H1 (cell line): ENCODE measurements around the gene KSR2. TPM values are rescaled to one million over a fixed set of nuclear protein-coding genes. Genes with fewer than 3 reads are reported as not detected.

ENCODE experiments used
- CTCF ChIA-PET: fragments of 300-600 bp; sonication (Branson Sonifier 250); formaldehyde crosslinking; loops from one replicate; lab custom pipeline; 2021; ENCODE audit not compliant: partially characterized antibody; lab: Charles Lee
- POLR2A ChIA-PET: fragments of 300-600 bp; sonication (Branson Sonifier 250); formaldehyde crosslinking; loops from one replicate; lab custom pipeline; 2021; ENCODE audit warnings: inconsistent platforms; ENCODE audit not compliant: partially characterized antibody; lab: Charles Lee
- DNase-seq, 2 experiments: peaks; one replicate each; pipeline versions ENCODE4 v3.0.0 to v3.0.0-alpha.2; 2010 to 2022; ENCODE audit warnings: low spot score in 2 of 2, low read depth in 1 of 2, mixed read lengths in 1 of 2
- FAIRE-seq: peaks from 2 replicates; lab custom pipeline; 2011; peaks lifted over from hg19 to GRCh38; lab: Jason Lieb, UNC
- H2AFZ ChIP-seq: 2 replicates; pipeline ENCODE4 v1.8.1; 2012; ENCODE audit warnings: low read length, inconsistent platforms
- H2AK5ac ChIP-seq: 2 replicates; pipeline ENCODE4 v1.6.1; 2013; ENCODE audit warnings: low read depth, low read length
- H2BK120ac ChIP-seq: replicated peaks from 2 replicates; pipeline ENCODE3; 2013; ENCODE audit warnings: low read depth, low read length, inconsistent platforms
- H2BK12ac ChIP-seq: 2 replicates; pipeline ENCODE4 v1.6.1; 2013; ENCODE audit warnings: low read depth, low read length
- H2BK15ac ChIP-seq: 2 replicates; pipeline ENCODE4 v1.6.1; 2013; ENCODE audit warnings: low read length
- H2BK20ac ChIP-seq: 2 replicates; pipeline ENCODE4 v1.6.1; 2013; ENCODE audit warnings: low read length
- H2BK5ac ChIP-seq: 2 replicates; pipeline ENCODE4 v1.6.1; 2013; ENCODE audit warnings: low read depth, low read length
- H3K14ac ChIP-seq: 2 replicates; pipeline ENCODE4 v1.6.1; 2013; ENCODE audit warnings: inconsistent platforms; ENCODE audit not compliant: insufficient read length
- H3K18ac ChIP-seq: 2 replicates; pipeline ENCODE4 v1.6.1; 2013; ENCODE audit warnings: low read length; ENCODE audit errors: extremely low read depth
- H3K23ac ChIP-seq: 2 replicates; pipeline ENCODE4 v1.6.1; 2013; ENCODE audit warnings: inconsistent platforms; ENCODE audit not compliant: insufficient read length
- H3K23me2 ChIP-seq: 2 replicates; pipeline ENCODE4 v1.6.1; 2013; ENCODE audit warnings: low read depth, low read length
- H3K27ac ChIP-seq: 2 replicates; pipeline ENCODE4 v1.6.1; 2011; ENCODE audit warnings: low read depth, low read length, inconsistent platforms
- H3K27me3 ChIP-seq, 4 experiments: replicated peaks in 1 of 4; 1 replicate in 1 of 4; 2 replicates in 3 of 4; pipeline versions ENCODE4 v1.6.1 to v1.8.1; 2011 to 2013; ENCODE audit warnings: low read length in 3 of 4, mild to moderate bottlenecking in 3 of 4, inconsistent platforms in 2 of 4, mixed read lengths in 2 of 4, moderate library complexity in 1 of 4; ENCODE audit not compliant: control insufficient read depth in 3 of 4, insufficient read depth in 3 of 4; ENCODE audit errors: extremely low read depth in 1 of 4
- H3K36me3 ChIP-seq, 4 experiments: 2 replicates each; pipeline versions ENCODE4 v1.6.1 to v1.8.1; 2011 to 2013; ENCODE audit warnings: mild to moderate bottlenecking in 4 of 4, low read length in 3 of 4, moderate library complexity in 2 of 4, control low read depth in 1 of 4, inconsistent platforms in 1 of 4; ENCODE audit not compliant: insufficient read depth in 4 of 4, control insufficient read depth in 2 of 4
- H3K4ac ChIP-seq: replicated peaks from 2 replicates; pipeline ENCODE3; 2013; ENCODE audit warnings: low read length, low read depth, mixed read lengths, inconsistent platforms; ENCODE audit not compliant: insufficient read length
- H3K4me1 ChIP-seq, 4 experiments: replicated peaks in 1 of 4; 1 replicate in 1 of 4; 2 replicates in 3 of 4; pipeline versions ENCODE4 v1.6.1 to v1.8.1; 2011 to 2013; ENCODE audit warnings: low read length in 3 of 4, inconsistent platforms in 2 of 4, mixed read lengths in 1 of 4; ENCODE audit not compliant: insufficient read depth in 4 of 4, control insufficient read depth in 3 of 4
- H3K4me2 ChIP-seq, 2 experiments: 2 replicates each; pipeline versions ENCODE4 v1.6.1 to v1.8.1; 2011 to 2013; ENCODE audit warnings: low read depth in 2 of 2, low read length in 2 of 2, control low read depth in 1 of 2, inconsistent platforms in 1 of 2, mild to moderate bottlenecking in 1 of 2; ENCODE audit not compliant: insufficient read depth in 1 of 2
- H3K4me3 ChIP-seq, 4 experiments: fragments of 200-600, 300-600 bp in 1 of 4; sonication (generic), shearing (Covaris generic), sonication (Bioruptor Twin) in 1 of 4; 2 replicates each; pipeline versions ENCODE4 v1.5.1 to v1.8.1; 2011 to 2016; ENCODE audit warnings: low read length in 4 of 4, low read depth in 3 of 4, control low read depth in 2 of 4, inconsistent platforms in 2 of 4, mild to moderate bottlenecking in 2 of 4, mixed read lengths in 1 of 4, moderate library complexity in 1 of 4; ENCODE audit not compliant: insufficient read depth in 2 of 4; ENCODE audit errors: extremely low read depth in 1 of 4
- H3K56ac ChIP-seq: replicated peaks from 2 replicates; pipeline ENCODE3; 2013; ENCODE audit warnings: low read depth, mild to moderate bottlenecking, mixed read lengths, low read length, inconsistent platforms; ENCODE audit not compliant: insufficient read length
- H3K79me1 ChIP-seq: 2 replicates; pipeline ENCODE4 v1.6.1; 2013; ENCODE audit warnings: low read depth, low read length, control low read depth
- H3K79me2 ChIP-seq, 2 experiments: 2 replicates each; pipeline versions ENCODE4 v1.6.1 to v1.8.1; 2012 to 2013; ENCODE audit warnings: low read length in 2 of 2, mild to moderate bottlenecking in 2 of 2, inconsistent platforms in 1 of 2; ENCODE audit not compliant: insufficient read depth in 2 of 2, control insufficient read depth in 1 of 2
- H3K9ac ChIP-seq, 4 experiments: replicated peaks in 1 of 4; 1 replicate in 1 of 4; 2 replicates in 3 of 4; pipeline versions ENCODE4 v1.6.1 to v1.8.1; 2011 to 2013; ENCODE audit warnings: low read depth in 3 of 4, low read length in 3 of 4, control low read depth in 2 of 4, mild to moderate bottlenecking in 2 of 4, moderate library complexity in 2 of 4, inconsistent platforms in 1 of 4; ENCODE audit errors: extremely low read depth in 1 of 4
- H3K9me3 ChIP-seq, 2 experiments: 2 replicates each; pipeline versions ENCODE4 v1.6.1 to v1.8.1; 2012 to 2013; ENCODE audit warnings: mild to moderate bottlenecking in 2 of 2, moderate library complexity in 2 of 2, control low read depth in 1 of 2, inconsistent platforms in 1 of 2, low read depth in 1 of 2, low read length in 1 of 2, mixed read lengths in 1 of 2; ENCODE audit not compliant: insufficient read depth in 2 of 2
- H4K20me1 ChIP-seq, 2 experiments: replicated peaks in 1 of 2; 2 replicates each; pipeline versions ENCODE3 to v1.8.1; 2011 to 2013; ENCODE audit warnings: inconsistent platforms in 2 of 2, low read length in 2 of 2, mild to moderate bottlenecking in 1 of 2; ENCODE audit not compliant: insufficient read depth in 2 of 2, control insufficient read depth in 1 of 2
- H4K5ac ChIP-seq: 2 replicates; pipeline ENCODE4 v1.6.1; 2013; ENCODE audit warnings: low read length, low read depth, mixed read lengths, inconsistent platforms; ENCODE audit not compliant: insufficient read length
- H4K8ac ChIP-seq: 2 replicates; pipeline ENCODE4 v1.8.0; 2013; ENCODE audit warnings: mild to moderate bottlenecking, moderate library complexity, low read length, inconsistent platforms; ENCODE audit not compliant: insufficient read depth; ENCODE audit errors: extremely low read depth
- H4K91ac ChIP-seq: replicated peaks from 2 replicates; pipeline ENCODE3; 2013; ENCODE audit warnings: low read length, mixed read lengths, inconsistent platforms; ENCODE audit not compliant: insufficient read length
- BCL11A ChIP-seq, 2 experiments: IDR thresholded peaks; one replicate each; pipeline ENCODE4 v1.6.1; 2011; ENCODE audit warnings: low read depth in 2 of 2, low read length in 2 of 2, mild to moderate bottlenecking in 2 of 2
- E2F6 ChIP-seq: IDR thresholded peaks from 2 replicates; pipeline ENCODE4 v1.6.1; 2012; ENCODE audit warnings: inconsistent platforms
- NRF1 ChIP-seq: IDR thresholded peaks from 2 replicates; pipeline ENCODE4 v1.6.1; 2011; ENCODE audit warnings: mild to moderate bottlenecking, low read depth, low read length, improper control_type of control experiment
- RNF2 ChIP-seq: fragments of 200-900, 300-1000 bp; sonication (generic); IDR thresholded peaks from 2 replicates; pipeline ENCODE4 v1.7.1; 2016; ENCODE audit warnings: borderline replicate concordance, low read depth, mild to moderate bottlenecking, antibody characterized with exemption, low read length; ENCODE audit not compliant: poor library complexity, severe bottlenecking; ENCODE audit errors: missing control alignments
- SIX5 ChIP-seq: IDR thresholded peaks from 2 replicates; pipeline ENCODE4 v1.6.1; 2011; ENCODE audit warnings: mild to moderate bottlenecking, low read depth, low read length
- TAF7 ChIP-seq: optimal IDR thresholded peaks from 2 replicates; pipeline ENCODE3; 2011; ENCODE audit warnings: low read depth, mild to moderate bottlenecking, inconsistent platforms, low read length, moderate library complexity, borderline replicate concordance
- WGBS, 2 experiments: shearing (Covaris generic) in 1 of 2; methylation state at CpG; one replicate each; pipeline versions ENCODE4 v1.1.6 to v1.1.7; 2013 to 2015; ENCODE audit warnings: low lambda C conversion rate in 2 of 2, mixed read lengths in 2 of 2, inconsistent platforms in 1 of 2, low coverage in 1 of 2, missing lambda C conversion rate in 1 of 2; ENCODE audit not compliant: insufficient replicate concordance in 2 of 2, insufficient coverage in 1 of 2, insufficient read length in 1 of 2; ENCODE audit errors: extremely low coverage in 1 of 2, missing lambda C conversion rate in 1 of 2; 5-methylcytosine and 5-hydroxymethylcytosine counted together
- polyA plus RNA-seq, 7 experiments: library from polyadenylated mRNA; depleted of rRNA in 3 of 7; stranded (reverse) in 5 of 7; unstranded in 2 of 7; fragments of >200 nt in 5 of 7; fragments of 200-250 nt in 2 of 7; gene quantifications; 1 replicate in 5 of 7; 2 replicates in 1 of 7; 4 replicates in 1 of 7; pipeline versions ENCODE4 v1.2.1 to v1.2.3, GENCODE V29; 2011 to 2013; ENCODE audit warnings: missing spikeins in 2 of 7, mixed read lengths in 2 of 7
- total RNA-seq: library from RNA; stranded (reverse); fragmentation: NEBNext Ultra II Directional; extraction: Animal tissue kit (Norgen Biotek cat#: 25700); gene quantifications from 2 replicates; pipeline ENCODE4 v1.2.1, GENCODE V29; 2021

The KSR2 gene
- total and polyA plus RNA-seq, 2 of the 8 experiments (the other 6 are each of a cell fraction or from before 2014, with no cell fraction given): 0.74 to 2.2 TPM

GRCh38 chr12:117522559-117522958, 446.2 kb downstream of the KSR2 start:
- Histone ChIP-seq H3K27ac (no peak overlapping the region), H4K20me1 (peaks cover 0 to 1% of the 10 kb centered on the region in 2 experiments), H3K18ac (no peak overlapping the region), H4K5ac (no peak overlapping the region), H3K4me3 (no peak overlapping the region), H3K56ac (no peak overlapping the region), H2BK5ac (no peak overlapping the region), H3K23me2 (peaks cover 2% of the 10 kb centered on the region; the same call in 1 of the 2 replicates), H3K14ac (no peak overlapping the region), H3K23ac (no peak overlapping the region), H4K91ac (no peak overlapping the region), H3K4me1 (no peaks in the 10 kb centered on the region), H3K9me3 (no peaks in the 10 kb centered on the region), H3K9ac (no peak overlapping the region), H2BK120ac (no peak overlapping the region), H3K27me3 (no peaks in the 10 kb centered on the region), H3K4me2 (no peak overlapping the region), H2BK12ac (no peak overlapping the region), H2BK20ac (no peak overlapping the region), H3K79me2 (no peaks in the 10 kb centered on the region), H3K4ac (no peak overlapping the region), H3K79me1 (no peaks in the 10 kb centered on the region), H2BK15ac (no peak overlapping the region), H2AK5ac (no peak overlapping the region), H2AFZ (no peak overlapping the region), H3K36me3 (no peaks in the 10 kb centered on the region), H4K8ac (no peak overlapping the region)
- TF ChIP-seq E2F6 (no peak), BCL11A (IDR thresholded peaks at IDR 0.05; ENCODE audit: low read depth in 2 of 2, low read length in 2 of 2) (no peak), RNF2 (no peak), SIX5 (no peak), NRF1 (no peak), TAF7 (no peak)
- no peak for DNase-seq
- CTCF ChIA-PET: interaction anchor here (0.6 to 1.8 kb wide), 9 partner anchors 11 to 351 kb away, joined by 3 to 5 read pairs (median 3); partner anchors contain the start of gene NOS1
- no peak for FAIRE-seq
- POLR2A ChIA-PET: no interaction called here
- WGBS, 2 experiments: 100% methylated on average over 1 of the region's 1 CpG; no CpG with 5 or more reads in 1 of the 2 experiments
